GM18502 (cell line): ENCODE data around the gene WRNIP1.
"Not testable (repeated sequence)": the region's sequence is repeated elsewhere in the genome, so short reads cannot be mapped to it uniquely, and the experiment has no call there.

Source experiments
- ATAC-seq: cut with Tn5 transposase; IDR thresholded peaks from one replicate; pipeline ENCODE4 v1.9.1; 2021; ENCODE audit warnings: mild to moderate bottlenecking; ENCODE audit not compliant: unreplicated experiment, poor library complexity

WRNIP1 gene

DNA sequence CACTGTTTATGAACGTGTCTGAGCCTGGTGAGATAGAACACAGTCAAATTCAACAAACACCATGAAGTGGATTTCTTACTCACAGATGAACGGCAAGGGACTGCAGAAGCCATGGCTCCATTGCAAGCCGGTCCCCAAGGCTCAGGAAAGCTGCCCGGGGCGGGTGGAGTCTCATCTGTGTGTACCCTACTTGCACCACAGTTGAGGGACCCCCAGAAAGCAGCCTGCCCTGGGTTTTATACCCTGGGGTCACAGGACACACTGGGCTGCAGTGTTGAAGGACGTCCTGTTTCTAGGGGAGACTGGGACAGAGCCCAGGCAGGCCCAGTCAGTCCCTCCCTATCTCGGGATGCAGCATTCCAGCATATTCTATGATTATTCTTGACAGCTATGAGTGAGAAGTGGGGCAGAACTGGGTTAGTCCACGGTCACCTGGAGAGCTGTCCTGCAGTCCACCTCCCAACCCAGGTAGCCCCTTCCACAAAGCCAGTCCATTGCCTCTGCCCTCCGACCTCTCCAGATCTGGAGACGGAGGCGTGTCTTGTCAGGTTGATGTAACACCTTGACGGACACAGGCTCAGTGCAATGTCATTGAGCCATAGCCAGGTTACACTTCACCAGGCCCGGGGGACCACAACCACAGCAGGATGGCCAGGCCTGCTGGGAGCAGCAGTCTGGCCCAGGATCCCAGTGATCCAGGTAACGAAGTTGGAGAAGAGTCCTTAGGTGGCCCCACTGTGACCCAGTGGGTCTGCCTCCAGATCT is 35.5 kb downstream of the WRNIP1 start:
- no peak for ATAC-seq

DNA sequence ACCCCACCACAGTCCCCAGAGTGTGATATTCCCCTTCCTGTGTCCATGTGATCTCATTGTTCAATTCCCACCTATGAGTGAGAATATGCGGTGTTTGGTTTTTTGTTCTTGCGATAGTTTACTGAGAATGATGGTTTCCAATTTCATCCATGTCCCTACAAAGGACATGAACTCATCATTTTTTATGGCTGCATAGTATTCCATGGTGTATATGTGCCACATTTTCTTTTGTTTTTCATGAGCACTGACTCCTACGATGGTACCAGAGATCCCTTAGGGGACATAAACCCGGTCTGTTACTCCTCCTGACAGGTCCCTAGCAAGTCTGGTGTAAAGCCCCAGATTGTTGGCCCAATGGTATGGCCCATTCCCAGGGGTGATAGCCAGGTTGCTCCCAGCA is 36.5 kb downstream of the WRNIP1 start:
- ATAC-seq, result not testable (repeated sequence)

DNA sequence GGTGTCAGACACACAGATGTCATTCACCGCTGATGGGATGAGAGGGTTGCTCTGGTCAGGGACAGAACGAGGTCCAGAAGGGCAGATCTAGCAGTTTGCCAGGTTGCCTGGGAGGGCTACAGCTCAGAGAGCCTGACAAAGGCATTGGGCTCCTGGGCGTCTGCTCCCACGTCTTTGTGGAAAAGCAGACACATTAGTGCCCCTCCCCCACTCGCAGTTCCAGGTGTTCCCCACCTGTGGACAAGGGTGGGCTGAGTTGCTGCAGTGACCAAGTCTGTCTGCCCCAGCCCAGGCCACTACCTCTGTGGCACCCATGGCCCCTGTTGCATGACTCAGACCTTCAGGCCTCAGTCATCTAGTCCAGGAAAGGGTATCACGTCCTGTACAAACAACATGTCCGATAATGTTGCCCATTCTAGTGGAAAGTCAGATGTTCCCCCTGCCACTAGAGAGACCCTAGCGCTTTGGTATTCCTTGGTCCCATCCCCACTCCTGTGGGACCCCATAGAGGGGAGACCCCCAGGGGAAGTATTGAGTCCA is 37.4 kb downstream of the WRNIP1 start:
- ATAC-seq, result no peak

DNA sequence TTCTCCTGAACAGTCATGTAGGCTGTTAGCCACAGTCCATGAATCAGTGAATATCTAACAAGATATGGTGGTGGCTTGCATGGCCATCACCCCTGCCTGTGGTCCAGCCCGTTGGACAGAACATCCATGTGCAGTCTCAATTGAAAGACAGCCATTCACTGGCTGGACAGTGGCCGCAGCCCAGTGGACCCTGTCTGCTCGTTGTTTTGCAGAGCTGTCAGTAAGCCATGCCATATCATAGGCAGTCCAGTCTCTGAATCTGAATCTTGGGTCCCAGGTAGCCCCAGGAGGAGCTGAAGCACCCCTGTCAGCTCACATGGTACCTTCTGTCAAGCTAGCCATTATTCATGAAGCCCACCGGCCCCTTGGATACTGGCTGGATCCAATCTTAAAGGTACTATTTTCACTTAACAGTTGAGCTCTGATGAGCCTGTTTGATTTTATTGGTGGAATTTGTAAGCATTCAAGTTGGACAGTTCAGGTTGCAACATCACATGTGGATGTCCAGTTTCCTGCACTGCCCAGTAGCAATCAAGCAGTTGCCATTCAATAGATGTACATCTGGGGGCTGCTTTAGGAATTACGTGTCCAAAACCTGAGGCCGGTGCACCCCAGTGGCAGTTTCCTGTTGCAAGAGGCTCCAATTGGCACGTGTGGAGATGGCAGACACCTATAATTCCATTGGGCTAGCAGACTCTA is 38.7 kb downstream of the WRNIP1 start:
- ATAC-seq, result no peak

DNA sequence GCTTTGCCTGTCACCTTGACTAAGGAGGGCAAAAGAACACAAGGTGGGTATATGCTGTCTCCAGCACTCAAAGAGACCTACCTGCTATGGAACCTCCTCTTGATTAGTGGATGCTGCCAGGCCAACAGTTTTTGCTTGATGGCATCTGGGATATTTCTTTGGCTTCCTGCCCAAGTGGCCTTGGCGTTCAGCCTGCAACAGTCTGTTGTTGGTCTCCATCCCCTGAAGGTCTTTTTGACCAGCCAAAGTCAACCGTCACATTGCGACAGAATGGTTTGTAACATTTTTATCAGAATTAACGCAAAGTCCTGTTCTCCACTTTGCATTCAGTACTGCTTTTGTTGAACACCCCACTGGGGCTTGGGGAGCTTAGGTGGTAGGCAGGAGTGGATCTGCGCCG is 39.3 kb downstream of the WRNIP1 start:
- ATAC-seq, result no peak

DNA sequence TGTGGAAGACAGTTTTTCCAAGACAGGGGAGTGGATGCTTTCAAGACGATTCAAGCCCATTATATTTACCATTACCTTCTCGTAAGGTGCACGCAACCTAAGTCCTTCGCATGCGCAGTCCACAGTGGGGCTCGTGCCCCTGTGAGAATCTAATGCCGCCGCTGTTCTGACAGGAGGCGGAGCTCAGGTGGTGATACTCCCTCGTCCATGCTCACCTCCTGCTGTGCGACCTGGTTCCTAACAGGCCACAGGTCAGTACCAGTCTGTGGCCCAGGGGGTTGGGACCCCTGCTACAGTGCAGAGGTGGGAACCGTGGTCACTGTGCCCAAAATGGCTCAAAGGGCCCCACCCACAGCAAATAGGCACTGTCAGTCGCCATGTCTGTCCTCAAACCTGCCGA is 39.8 kb downstream of the WRNIP1 start:
- ATAC-seq, result no peak

DNA sequence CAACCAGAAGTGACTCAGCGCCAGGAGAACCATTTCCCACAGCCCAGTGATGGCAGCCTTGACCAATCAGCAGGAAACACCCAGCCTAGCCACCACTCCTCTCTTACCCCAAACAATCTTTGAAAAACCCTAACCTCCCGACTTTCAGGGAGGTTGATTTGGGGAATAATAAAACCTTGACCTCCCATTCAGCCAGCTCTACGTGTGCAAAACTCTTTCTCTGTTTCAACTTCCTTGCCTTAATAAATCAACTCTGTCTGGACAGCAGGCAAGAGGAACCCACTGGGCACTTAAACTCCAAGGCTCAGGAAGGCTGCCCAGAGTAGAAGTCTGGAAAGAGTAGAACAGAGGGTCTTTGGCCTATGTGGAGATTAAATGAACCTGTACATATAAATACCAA is 41.5 kb downstream of the WRNIP1 start:
- no peak for ATAC-seq

DNA sequence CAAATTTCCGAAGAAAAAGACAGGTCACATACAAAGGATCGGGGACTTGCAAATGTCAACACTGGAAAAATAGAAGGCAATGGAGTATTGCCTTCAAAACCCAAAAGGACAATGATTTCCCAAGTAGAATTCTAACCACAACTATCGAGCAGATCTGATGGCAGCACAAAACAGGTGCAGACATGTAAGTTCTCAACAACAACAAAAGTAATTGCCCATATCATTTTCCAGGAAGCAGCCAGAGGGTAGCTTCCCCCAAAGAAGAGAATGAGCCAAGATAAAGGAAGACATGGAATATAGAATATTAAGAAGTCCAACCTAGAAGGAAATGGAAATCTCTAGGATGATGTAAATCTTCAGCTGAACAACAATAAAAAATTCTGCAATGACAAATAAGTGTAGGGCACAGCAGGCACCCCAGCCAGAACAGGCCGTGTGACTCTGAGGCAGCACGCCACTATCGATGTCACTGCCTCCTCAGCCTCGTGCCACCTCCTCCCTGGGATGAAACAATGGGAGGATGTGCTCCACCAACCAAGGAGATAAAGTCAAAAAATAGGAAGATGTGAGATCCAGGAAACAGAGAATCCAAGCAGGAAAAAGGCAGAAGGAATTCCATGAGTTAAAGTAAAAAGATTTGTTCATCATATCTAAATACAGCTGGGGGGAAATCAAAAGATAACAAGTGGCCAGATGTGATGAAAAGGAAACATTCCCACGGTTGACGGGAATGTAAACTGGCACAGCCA is 42.3 kb downstream of the WRNIP1 start:
- ATAC-seq, result no peak

DNA sequence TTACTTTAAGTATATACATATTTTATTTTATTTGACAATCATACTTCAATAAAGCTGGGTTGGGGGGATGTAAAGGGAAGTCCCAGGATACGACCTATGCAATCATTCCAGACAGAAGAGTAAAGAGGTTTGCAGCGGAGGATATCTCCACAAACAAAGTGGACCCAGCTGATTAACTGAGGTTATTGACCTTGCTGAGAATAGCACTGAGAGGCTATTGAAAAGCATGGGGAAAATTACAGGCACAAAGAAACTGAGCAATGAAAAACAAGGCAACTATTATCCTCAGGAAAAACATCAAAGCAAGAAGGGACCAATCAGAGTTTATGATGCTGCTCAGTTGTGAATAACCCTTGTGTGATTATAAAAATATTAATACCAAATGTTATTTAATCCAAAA is 43.8 kb downstream of the WRNIP1 start:
- ATAC-seq, result no peak

DNA sequence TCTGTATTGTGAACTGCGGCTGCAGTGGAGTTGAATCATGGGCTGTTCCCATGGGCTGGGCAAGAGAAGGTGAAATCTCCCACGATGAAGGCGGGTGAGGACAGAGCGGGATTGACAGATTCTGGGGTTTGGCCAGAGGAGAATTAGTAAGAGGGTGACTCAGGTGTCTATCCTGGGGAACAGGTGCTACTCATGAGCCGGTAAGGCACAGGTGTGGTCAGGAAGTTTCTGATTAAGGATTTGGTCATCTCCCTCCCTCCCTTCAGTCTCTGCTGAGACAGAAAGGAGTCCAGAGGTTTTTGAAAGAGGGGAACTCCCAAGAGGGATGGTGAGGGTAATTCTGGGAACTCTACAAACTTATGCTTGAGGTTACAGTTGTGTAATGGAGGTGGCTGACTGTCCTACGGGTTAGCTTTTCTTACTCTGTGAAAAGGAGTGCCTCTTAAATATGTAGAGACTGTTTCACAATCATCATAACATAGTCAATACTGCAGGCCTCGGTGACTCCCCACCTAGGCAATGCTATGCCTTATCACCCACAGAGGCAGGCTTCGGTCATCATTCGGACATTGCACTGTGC is 45.0 kb downstream of the WRNIP1 start:
- ATAC-seq, result no peak

DNA sequence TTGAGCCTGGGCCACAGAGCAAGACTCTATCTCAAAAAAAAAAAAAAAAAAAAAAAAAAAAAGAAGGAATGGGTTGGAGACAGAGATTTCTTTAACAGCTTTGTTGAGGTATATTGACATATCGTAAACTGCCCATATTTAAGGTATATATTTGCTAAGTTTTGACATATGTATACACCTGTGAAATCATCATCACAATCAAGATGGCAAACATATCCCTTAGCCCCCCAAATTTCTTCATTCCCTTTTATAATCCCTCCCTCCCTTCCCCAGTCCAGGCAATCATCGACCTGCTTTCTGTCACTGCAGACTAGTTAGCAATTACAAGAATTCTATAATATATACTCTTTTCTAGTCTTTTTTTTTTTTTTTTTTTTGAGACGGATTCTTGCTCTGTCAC is 47.5 kb downstream of the WRNIP1 start:
- no peak for ATAC-seq

DNA sequence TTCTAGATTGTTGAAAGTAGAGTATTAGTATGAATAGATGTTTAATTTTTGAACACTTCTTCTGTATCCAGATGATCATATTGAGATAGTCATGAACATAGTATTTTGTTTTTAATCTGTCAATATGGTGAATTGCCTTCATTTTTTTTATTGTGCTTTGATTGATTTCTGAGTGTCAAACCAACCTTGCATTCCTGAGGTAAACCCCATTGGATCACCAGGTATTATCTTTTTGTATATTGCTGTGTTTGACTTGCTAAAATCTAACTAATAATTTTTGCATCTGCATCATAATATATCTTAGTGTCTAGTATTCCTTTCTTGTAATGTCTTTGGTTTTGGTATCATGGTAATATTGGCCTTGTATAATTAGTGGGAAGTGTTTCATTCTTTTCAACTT is 51.0 kb downstream of the WRNIP1 start:
- ATAC-seq, result no peak

DNA sequence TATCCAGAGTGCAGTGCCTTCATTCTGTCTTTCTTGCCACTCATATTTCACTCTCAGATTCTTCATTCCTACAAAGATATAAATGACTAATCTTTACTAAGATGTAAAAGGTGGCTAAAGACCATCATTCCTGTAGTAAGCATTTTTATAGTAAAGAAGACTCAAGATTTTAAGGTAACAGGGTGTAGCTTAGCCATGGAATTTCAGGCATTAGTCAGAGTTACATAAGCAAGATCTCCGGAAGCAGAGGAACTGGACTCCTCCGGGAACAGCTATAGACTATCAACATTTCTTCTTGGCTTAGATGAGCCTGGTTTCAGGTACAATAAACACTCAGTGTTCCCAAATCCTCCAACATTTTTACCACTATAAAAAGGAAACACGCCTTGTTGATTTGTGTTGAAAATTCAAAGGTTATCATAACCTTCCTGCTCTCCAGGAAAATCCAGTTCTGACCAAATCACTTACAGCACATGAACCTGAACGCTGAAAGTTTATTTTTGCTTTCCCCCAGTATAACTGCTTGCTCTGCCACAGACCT is 52.8 kb downstream of the WRNIP1 start:
- no peak for ATAC-seq

DNA sequence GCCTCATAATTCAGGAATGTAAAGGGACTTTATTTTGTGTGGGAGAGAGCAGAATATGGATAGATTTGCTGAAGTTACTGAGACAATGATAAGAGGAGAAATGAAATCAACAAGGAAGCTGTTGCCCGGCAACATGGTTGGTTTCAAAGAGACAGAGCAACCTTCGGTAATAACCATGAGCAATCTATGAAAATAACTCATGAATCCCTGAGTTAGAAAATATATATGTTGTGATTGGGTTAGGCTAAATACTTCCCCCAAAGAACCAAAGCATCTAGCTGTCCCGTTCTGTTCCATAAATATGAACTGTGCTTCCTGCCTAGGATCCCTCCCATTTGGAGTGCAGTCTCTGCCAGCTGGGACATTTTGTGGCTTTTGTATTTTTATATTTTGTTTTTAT is 53.4 kb downstream of the WRNIP1 start:
- no peak for ATAC-seq

DNA sequence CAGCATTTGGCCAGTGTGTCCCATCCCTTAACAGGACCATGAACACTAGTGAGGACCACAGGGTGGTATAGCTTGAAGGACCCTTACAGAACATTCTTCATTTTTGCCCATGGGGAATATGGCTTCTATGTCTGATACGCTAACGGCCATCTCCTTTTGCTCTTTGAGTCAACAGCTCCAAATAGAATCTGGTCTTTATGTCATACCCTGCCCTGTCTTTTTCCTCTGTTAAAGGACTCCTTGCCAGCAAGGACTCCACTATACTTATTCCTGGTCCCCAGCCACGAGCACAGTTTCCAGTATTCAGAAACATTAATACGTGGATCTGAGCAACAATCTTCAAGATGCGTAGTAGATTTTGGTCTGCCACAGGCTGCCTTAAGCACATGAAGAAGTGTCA is 53.9 kb downstream of the WRNIP1 start:
- no peak for ATAC-seq

DNA sequence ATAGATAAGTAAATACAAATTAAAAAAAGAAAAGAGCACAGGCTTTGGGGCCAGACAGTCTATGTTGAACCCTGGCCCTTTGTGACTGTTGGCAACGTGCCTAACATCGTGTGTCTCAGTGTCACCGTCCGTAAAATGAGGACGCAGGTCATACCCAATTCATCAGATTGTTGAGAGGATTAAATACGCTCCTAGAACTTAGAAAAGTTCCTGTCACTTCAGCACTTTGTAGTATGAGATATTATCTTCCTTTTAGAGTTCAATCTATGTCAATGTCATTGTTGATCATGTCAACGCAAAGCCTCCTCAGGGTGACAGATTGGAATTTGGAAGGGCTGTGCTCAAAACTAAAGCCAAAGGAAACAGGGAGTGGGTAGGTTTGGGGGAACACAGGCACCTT is 54.8 kb downstream of the WRNIP1 start:
- no peak for ATAC-seq

DNA sequence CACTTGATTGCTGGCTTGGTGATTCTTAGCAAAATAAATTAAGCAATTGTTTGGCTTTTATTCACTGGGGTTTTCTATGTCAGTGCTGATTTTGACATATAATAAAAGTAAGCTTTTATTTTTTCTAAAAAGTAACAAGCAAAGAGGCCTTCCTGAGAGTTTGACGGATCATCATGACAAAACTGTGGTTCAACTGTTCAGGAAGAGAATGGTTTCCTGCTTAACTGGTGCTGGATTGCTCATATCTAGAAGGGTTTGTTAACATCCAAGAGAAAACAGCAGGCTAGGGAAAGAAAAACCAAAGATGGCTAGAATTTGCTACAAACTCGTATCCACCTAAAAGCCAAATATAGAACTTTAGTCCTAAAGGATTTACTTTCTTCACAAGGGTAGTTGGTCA is 55.2 kb downstream of the WRNIP1 start:
- ATAC-seq, result no peak

DNA sequence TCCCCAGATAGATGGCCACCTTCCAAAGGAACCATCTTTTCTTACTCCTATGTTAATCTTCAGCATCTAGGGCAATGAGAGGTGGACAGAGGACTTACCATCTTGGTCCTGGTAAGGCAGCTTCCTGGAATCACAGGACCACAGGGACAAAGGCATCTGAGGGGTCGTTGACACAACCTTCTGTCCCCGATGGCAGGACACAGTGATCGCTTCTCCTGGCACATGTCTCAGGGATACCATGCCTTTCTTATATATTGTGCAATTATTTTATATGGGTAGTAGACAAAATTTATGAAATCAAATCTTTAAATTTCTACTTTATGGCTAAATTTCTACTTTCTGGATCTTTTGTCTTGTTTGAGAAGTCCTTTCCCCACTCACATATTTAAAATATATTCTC is 56.4 kb downstream of the WRNIP1 start:
- no peak for ATAC-seq

DNA sequence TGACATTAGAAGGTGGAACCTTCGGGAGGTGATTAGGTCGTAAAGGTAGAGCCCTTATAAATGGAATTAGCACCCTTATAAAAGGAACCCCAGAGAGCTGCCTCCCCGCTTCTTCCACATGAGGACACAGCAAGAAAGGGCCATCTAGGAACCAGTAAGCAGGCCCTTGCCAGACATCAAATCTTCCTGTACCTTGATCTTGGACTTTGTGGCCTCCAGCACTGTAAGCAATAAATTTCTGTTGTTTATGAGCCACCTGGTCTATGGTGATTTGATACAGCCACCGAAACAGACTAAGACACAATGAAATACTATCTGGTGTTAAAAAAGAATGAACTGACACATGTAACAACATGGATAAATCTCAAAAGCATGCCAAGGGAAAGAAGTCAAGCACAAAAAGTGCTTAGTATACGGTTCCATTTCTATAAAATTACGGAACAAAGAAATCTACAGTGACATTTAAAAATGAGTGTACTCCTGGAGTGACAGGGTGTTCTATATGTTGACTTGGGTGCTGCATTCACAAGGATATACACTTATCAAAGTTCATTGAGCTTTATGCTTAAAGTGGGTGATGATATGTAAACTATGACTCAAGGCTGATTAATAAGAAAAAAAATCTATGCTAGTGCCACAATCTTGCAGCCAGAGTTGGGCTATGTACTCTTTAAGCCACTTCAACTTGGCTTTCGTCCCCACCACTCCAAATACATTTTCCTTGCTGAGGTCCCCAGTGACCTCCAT is 58.1 kb downstream of the WRNIP1 start:
- ATAC-seq, result no peak

DNA sequence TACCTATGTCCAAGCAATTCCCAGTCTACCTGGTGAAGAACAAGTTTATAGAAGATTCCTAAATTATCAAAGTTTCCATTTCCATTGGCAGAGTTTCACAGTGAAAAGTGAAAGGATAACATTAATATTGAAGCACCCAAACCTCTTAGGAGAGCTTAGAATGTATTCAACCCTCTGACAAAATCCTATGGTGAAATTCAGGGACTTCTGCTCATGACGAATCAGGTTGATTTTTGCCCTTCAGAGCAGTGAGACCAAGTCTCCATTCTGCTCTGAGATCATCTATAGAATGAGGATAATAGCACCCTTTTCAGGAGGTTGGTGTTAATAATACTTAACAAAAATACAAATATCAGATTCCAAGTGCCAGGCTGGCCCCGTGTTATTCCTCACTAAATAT is 60.9 kb downstream of the WRNIP1 start:
- ATAC-seq, result no peak
